HG03457 (cell line): ENCODE results near the gene BCL11A.

ENCODE experiments used
- ATAC-seq: cut with Tn5 transposase; IDR thresholded peaks from one replicate; pipeline ENCODE4 v1.9.1; 2021; ENCODE audit warnings: moderate number of reproducible peaks; ENCODE audit not compliant: unreplicated experiment

BCL11A gene

GRCh38 chr2:60512062-60512622 lies 41.3 kb downstream of the BCL11A start:
- no peak for ATAC-seq

- no peak for ATAC-seq
Observed at GRCh38 chr2:60510713-60511112, 42.7 kb downstream of the BCL11A start.

DNA sequence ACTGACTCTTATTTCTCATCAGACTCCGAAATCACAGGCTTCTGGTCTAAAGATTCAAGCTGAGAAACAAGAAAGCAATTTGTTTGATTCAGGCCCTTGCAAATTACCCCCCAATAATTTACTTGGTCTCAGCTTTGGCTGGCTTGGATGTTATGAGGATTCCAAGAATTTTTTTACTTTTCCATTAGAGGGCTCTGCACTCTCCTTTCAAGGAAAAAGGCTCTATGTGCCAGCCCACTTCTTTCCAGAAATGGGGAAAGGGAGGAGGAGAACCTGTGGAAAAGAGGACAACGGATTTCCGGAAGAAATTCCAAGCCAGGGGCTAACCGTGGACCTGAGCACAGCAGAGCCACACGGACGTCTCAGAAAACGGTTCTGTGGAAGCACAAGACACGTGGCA lies 44.4 kb downstream of the BCL11A start:
- no peak for ATAC-seq

GRCh38 chr2:60508339-60508917 lies 45.0 kb downstream of the BCL11A start:
- no peak for ATAC-seq

GRCh38 chr2:60507211-60507965 lies 46.1 kb downstream of the BCL11A start:
- ATAC-seq, result no peak

DNA sequence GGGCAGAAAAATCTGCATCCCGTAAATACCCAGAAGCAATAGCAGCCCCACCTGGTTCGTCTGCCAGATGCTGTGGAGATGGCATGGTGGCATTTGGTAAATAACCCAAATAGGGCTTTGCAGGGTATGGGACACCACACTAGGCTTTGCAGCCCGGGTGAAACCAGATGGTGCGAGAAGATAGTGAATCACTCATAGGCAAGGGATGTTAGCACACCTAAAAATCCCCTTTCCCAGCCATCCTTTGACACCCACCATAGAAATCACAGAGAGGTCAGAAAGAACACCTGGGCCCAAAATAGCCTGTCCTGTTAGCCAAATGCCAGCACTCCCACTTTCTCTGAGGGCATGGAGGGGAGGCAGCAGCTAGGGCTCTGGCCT lies 47.6 kb downstream of the BCL11A start:
- ATAC-seq, result no peak

DNA sequence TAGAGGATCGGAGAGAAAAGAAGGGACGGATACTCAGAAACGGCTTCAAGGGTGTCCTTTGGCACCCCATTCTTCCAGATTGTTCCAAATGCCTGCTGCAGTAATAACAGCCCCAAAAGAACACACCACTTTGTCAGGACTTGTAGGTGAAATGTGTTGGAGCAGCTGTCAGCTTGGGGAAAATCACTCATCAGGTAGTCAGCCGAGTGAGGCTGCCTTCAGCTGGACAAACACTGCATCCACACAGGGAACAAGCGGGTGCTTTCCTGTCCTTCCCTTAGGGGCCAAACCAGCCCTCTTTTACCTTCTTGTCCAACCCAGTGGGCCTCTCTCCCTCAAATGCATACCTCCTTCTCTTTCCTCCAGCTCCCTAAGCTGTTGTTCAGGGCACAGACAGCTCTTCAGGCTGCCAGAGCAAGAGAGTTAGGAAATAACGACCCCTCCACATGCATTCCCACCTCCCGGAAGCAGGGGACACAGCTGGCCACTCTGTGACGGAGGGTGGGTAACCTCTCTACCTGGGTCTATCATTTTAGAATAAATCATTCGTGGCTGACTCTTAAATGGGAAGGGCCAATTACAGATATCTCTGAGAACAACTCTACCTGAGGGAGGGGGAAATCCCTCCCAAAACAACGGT lies 48.1 kb downstream of the BCL11A start:
- no peak for ATAC-seq

GRCh38 chr2:60504049-60504448 lies 49.4 kb downstream of the BCL11A start:
- ATAC-seq, result no peak

GRCh38 chr2:60502144-60502543 lies 51.3 kb downstream of the BCL11A start:
- ATAC-seq, result no peak

- no peak for ATAC-seq
Observed at GRCh38 chr2:60500861-60501260, 52.6 kb downstream of the BCL11A start.

DNA sequence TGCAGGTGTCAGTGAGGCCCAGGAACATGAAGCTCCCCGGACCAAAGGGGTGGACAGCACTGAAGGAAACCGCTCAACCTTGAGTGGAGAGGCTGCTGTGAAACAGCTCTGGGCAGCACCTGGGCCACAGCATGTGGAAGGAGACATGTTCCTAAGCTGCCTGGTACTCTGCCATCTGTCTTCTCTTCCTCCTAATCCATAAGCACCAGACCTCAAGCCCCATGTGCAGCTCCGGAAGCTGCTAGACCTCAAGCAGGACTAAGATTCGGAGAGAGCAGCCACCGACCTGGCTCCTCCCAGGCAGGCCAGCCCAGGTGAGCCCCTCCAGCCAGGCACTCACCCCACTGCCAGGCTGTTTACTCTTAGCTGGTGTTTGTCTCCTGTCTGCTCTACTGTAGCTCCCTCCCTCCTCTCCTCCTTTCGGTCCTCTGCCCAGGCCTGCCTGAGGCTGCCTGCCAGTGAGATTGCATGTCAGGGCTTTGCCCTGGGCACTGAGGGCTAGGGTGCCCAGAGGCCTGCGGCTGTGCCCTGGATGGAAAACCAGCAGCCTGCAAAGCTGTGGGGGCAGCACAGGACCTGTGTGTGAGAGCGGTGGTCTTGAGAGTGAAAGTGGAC lies 53.7 kb downstream of the BCL11A start:
- ATAC-seq, result no peak

DNA sequence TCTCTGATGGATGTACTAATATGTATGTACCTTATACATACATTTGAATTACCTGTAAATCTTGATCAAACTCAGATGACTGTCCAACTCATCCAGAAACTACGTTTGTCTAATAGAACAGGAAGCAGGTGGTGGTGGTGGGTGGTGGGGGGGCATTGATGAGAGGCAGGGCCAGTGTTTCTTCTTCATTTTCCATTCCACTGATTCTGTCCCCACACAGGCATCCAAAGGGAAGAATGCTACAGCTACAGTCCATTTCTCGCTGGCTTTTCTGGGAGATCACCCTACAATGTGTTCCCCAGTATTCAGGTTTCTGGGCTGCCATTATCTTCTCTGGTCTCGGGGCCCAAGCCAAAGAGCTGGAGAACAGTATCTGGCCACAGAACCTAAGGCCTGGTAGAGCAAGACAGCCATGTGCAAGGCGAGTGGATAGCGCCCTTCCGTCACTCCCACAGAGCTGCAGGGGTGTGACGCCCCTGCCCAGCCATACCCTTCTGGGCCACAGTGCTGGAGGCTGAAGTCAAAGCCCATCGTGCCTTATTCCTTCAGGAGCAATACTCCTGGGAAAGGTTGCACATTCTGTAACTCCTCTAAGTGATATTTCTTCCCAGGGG lies 54.5 kb downstream of the BCL11A start:
- no peak for ATAC-seq

GRCh38 chr2:60498127-60498815 lies 55.2 kb downstream of the BCL11A start:
- no peak for ATAC-seq

DNA sequence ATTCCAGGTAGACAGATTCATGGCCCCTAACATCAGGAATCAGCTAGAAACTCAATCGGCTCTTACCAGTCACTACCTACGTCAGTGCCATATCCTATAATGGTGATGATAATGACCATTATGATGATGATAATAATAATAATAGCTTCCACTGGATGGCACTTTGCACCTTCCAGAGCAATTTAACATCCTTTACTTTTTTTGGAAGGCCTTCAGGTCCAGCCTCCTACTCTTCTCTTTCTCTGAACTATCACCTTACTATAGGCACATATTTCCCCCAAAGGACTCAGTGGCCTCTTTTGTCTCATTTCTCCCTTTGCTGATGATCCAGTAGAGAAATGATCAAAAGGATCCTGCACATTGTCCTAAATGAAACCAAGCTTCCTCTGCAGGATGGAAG lies 56.0 kb downstream of the BCL11A start:
- no peak for ATAC-seq

DNA sequence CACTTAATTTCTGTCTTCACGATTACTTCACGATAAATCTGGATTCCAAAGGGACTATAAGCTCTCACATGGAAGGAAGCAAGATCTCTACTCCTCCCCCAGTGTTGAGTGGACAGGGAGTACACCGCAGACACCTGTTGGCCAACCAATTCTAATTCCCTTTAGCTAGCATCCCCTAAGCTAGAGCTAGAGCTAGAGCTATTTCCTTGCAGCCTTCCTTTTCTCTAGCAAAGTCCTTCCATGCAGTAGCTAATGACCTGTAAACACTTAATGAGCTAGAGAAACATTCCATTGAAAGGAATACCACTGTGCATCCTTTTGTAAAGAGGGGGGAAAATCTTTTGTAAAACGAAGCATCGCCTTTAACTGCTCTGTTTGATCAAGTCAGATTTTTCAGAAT lies 56.5 kb downstream of the BCL11A start:
- no peak for ATAC-seq

GRCh38 chr2:60496475-60496874 lies 57.0 kb downstream of the BCL11A start:
- ATAC-seq, result no peak

DNA sequence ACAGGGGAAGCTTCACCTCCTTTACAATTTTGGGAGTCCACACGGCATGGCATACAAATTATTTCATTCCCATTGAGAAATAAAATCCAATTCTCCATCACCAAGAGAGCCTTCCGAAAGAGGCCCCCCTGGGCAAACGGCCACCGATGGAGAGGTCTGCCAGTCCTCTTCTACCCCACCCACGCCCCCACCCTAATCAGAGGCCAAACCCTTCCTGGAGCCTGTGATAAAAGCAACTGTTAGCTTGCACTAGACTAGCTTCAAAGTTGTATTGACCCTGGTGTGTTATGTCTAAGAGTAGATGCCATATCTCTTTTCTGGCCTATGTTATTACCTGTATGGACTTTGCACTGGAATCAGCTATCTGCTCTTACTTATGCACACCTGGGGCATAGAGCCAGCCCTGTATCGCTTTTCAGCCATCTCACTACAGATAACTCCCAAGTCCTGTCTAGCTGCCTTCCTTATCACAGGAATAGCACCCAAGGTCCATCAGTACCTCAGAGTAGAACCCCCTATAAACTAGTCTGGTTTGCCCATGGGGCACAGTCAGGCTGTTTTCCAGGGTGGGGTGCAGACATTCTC lies 58.3 kb downstream of the BCL11A start:
- no peak for ATAC-seq

GRCh38 chr2:60493804-60494387 lies 59.6 kb downstream of the BCL11A start:
- no peak for ATAC-seq

DNA sequence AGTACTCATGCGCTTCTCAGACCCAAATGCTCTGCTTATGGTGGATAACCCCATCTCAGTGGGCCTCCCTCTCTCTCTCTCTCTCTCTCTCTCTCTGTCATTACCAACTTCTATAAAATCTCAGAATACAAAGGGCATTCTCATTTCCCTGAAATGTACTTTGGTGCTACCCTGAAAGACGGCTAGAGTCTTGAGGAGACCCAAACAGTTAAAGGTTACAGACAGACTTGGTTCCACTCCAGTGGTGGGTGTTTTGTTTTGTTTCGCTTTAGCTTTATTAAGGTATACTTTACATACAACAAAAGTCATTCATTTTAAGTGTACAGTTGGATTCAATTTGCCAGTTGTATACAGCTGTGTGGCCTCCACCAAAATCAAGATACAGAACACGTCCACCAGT lies 60.9 kb downstream of the BCL11A start:
- ATAC-seq, result no peak

- no peak for ATAC-seq
Observed at GRCh38 chr2:60490848-60491247, 62.6 kb downstream of the BCL11A start.
